ENCODE measurements around the gene TTLL6.

GRCh38 chr17:48860034-48860433 lies 43.0 kb upstream of the TTLL6 start:
- TF ChIP-seq CTCF (conservative IDR thresholded peaks at IDR 0.05; ENCODE audit: low read depth, low read length): peak; percentile 43; the same call in 1 of the 2 replicates
- TF ChIP-seq EZH2 (IDR thresholded peaks at IDR 0.05; ENCODE audit: low read length, unreplicated experiment): no peak
